HG03558 (cell line): ENCODE measurements around the gene APOB.

Source experiments
- ATAC-seq: cut with Tn5 transposase; IDR thresholded peaks from one replicate; pipeline ENCODE4 v1.9.1; 2021; ENCODE audit warnings: moderate number of reproducible peaks; ENCODE audit not compliant: unreplicated experiment; ENCODE audit errors: extremely low read depth

The APOB gene

DNA sequence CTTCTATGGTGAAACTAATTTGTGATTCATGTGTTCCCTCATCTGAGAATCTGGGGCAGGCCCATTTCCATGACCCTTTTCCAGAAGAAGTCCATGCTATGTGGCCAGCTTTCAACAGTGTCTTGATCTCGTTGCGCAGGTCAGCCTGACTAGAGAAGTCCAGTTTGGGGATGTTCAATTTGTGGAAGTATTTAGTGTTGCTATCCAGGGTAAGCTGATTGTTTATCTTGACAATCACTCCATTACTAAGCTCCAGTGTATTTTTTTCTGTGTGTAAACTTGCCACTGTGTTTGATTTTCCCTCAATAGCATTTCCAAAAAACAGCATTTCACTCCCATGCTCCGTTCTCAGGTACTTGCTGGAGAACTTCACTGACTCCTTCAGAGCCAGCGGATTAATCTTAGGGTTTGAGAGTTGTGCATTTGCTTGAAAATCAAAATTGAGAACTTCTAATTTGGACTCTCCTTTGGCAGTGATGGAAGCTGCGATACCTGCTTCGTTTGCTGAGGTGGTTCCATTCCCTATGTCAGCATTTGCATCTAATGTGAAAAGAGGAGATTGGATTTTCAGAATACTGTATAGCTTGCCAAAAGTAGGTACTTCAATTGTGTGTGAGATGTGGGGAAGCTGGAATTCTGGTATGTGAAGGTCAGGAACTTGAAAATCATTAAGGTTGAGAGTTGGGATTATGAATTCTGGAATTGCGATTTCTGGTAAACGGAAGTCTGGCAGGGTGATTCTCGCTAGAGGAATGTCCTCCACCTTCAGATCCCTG lies 35.7 kb downstream of the APOB start:
- ATAC-seq = no peak

DNA sequence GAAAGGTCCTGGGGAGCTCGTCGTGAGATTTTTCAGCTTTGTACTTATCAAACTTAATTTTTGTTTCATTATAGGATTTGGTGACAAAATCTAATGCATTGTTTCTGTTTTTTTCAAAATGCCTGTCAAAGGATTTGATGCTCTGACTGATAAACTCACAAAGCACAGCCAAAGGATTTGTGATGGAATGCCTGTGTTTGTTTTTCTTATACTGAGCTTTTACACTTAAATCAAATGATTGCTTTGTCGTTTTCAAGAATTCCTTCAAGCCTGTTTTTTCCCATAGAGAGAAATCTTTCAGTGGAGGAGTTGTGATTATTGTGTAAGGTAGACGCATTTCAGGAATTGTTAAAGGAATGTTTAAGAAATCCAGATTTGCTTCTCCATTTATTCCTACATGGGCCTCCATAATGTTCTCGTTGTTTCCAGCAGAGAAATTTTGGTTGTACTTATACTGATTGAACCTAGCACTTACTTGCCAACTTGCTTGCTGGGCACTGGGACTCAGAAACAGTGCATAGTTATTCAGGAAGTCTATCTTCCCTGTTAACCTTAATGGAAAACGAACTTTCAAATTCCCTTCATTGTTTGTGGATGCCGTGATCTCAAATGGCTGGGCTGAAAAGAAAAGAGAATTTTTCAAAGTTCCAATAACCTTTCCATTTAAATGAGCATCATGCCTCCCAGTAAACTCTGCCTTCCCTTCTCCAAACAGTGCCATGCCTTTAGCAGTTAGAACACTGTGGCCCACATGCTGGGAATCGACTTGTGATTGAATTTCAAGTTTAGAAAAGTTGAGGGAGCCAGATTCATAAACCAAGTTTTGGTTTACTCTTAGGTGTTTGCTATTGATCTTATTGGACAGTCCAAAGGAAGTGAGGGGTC lies 36.5 kb downstream of the APOB start:
- ATAC-seq = no peak

- ATAC-seq = no peak
Measured at GRCh38 chr2:21006423-21007128, 37.3 kb downstream of the APOB start.

DNA sequence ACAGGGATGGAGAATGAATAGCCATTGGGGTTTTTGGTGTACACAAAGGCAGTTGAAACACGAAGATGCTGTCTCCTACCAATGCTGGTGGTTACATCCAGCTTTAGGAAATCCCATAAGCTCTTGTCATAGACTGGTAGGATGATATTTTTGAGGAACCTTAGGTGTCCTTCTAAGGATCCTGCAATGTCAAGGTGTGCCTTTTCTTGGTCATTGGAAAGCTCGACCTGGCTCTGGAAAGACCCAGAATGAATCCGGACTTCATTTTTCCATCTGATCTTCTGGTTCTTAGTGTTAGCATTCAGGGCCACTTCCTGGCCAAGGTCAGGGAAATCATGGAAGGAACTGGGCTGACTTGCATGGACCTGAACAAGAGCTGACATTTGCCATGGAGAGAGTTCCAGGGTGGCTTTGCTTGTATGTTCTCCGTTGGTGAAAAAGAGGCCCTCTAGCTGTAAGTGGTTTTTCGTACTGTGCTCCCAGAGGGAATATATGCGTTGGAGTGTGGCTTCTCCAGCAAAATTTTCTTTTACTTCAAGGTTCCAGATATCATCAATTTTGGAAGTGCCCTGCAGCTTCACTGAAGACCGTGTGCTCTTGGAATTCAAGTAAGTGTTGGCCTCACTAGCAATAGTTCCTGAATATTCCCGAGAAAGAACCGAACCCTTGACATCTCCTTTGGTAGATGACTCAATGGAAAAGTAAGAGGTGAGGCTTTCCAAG lies 38.0 kb downstream of the APOB start:
- no peak for ATAC-seq

DNA sequence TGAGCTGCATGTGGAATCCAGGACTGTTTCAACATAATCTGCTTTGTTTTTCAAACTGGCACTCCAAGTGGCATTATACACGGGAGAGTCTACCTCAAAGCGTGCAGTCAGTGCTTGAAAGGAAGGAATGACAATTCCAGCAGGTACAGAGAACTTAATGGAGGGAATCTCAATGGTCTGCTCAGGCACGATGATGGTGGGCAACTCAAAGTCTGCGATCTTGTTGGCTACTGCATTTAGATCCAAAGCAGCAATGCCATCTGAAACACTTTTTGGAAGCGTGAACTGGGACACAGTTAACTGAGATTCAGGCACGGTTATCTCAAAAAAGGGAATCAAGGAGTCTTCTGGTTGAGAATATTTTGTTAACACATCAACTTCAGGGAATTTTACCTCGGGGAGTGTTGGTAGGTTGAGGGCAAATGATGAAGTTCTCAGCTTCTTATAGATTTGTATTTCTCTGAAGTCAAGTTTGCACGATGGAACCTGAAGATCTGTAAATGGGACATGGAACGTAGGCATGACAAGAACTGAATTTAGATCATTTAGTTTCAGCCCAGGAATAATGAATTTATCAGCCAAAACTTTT lies 38.7 kb downstream of the APOB start:
- ATAC-seq = no peak

DNA sequence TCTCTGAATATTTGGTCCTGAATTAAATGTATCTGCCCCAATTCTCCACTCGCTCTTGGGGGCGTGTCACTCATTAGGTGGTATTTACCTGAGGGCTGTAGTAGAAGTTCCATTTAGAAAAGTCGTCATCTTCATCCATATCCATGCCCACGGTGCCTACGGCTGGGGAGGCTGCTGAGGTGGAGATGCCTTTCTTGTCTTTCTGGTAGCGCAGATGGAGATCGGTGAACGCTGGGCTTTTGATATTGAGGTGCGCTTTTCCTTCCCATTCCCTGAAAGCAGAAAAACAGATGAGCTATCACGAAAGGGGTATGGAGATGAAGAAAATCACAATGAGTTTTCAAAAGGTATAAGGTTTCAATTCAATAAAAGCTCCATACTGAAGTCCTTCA lies 39.7 kb downstream of the APOB start:
- ATAC-seq = no peak

GRCh38 chr2:21003572-21004180 lies 40.2 kb downstream of the APOB start:
- ATAC-seq = no peak

- no peak for ATAC-seq
Measured at GRCh38 chr2:21002814-21003192, 41.1 kb downstream of the APOB start.

GRCh38 chr2:21001988-21002813 lies 41.7 kb downstream of the APOB start:
- ATAC-seq = no peak

- no peak for ATAC-seq
Measured at GRCh38 chr2:21001225-21001946, 42.5 kb downstream of the APOB start.

GRCh38 chr2:20999906-21000645 lies 43.8 kb downstream of the APOB start:
- no peak for ATAC-seq

- ATAC-seq = no peak
Measured at GRCh38 chr2:20998972-20999905, 44.6 kb downstream of the APOB start.

GRCh38 chr2:20997953-20998722 lies 45.7 kb downstream of the APOB start:
- ATAC-seq = no peak

DNA sequence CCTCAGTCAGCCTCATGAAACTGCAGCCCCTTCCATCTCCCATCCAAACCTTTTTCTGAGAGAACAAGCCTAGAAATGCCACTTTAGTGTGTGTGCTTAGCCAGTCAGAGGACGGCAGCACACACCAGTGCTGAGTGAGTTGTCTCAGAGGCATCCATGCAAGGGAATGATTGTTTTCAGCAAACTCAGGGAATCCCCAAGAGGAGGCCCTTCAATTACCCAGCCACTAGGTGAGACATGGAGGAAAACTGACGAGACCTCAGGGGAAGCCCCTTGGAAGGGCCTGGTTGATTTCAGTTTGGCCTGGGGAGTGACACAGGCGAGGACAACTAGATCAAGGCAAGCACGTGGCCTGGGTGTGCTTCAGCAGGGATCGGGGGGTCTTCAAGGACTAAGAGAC lies 49.7 kb downstream of the APOB start:
- ATAC-seq = no peak

- no peak for ATAC-seq
Measured at GRCh38 chr2:20992201-20992711, 51.6 kb downstream of the APOB start.
